ENCODE measurements around the gene STX7.

STX7 gene

GRCh38 chr6:132423839-132424238, 89.1 kb downstream of the STX7 start:
- Mint-ChIP-seq H3K27me3 (peaks cover 6% of the 10 kb centered on the region), H3K27ac (no peak overlapping the region), H3K4me1 (ENCODE audit: low read depth) (no peaks in the 10 kb centered on the region), H3K9me3 (ENCODE audit: low read depth) (peaks cover 19% of the 10 kb centered on the region), H3K4me3 (no peak overlapping the region), H3K36me3 (peaks cover 2% of the 10 kb centered on the region)

DNA sequence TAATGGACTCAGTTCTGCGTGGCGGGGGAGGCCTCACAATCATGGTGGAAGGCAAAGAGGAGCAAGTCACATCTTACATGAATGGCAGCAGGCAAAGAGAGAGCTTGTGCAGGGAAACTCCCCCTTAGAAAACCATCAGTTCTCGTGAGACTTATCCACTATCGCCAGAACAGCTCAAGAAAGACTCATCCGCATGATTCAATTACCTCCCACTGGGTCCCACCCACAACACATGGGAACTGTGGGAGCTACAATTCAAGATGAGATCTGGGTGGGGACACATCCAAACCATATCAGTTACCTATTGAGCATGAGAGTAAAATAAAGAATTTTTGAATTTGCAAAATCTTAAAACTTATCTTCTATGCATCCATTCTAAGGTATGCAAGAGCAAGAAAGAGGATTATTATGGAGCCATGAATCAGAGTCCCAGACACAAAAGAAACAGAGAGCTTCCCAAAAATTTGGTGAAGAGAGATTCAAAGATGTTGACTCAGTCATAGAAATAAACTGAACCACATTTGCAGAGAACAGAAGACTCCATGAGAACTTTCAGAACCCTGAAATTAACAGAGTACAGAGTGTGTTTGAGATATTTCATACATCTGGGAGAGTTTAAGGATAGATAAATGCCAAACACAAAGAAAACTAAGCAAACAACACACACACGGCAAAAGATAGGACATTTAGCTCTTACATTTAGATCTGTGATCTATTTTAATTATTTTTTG, 94.5 kb downstream of the STX7 start:
- no peaks in the 10 kb centered on the region for H3K36me3 Mint-ChIP-seq
- H3K27ac Mint-ChIP-seq = no peak overlapping the region
- H3K9me3 Mint-ChIP-seq (ENCODE audit: low read depth) = peaks cover 19% of the 10 kb centered on the region
- H3K4me3 Mint-ChIP-seq = no peak overlapping the region
- no peaks in the 10 kb centered on the region for H3K4me1 Mint-ChIP-seq (ENCODE audit: low read depth)
- no peaks in the 10 kb centered on the region for H3K27me3 Mint-ChIP-seq

- Mint-ChIP-seq H3K4me1 (ENCODE audit: low read depth) (no peaks in the 10 kb centered on the region), H3K27ac (no peak overlapping the region), H3K9me3 (ENCODE audit: low read depth) (no peaks in the 10 kb centered on the region), H3K36me3 (no peaks in the 10 kb centered on the region), H3K4me3 (no peak overlapping the region), H3K27me3 (peaks cover 4% of the 10 kb centered on the region)
Measured at GRCh38 chr6:132414761-132415160, 98.2 kb downstream of the STX7 start.

DNA sequence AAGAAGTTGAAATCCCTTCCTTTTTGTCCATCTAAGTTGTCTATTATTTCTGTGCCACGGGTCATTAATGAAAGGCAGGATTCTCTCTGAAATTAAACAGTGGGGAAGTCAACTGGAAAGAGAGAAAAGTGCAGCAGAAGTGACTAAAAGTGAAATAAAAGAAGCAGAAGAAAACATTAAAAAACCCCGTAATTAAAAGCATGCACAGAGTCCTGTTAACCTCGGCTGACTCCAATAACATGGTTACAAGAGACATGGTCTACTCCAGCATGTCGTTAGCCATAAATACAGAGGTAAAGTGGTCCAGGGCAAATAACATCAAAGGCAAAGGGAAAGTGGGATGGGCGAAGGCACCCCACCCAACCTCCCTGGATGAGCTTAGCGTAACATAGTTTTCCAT, 98.6 kb downstream of the STX7 start:
- H3K4me1 Mint-ChIP-seq (ENCODE audit: low read depth) = no peaks in the 10 kb centered on the region
- H3K36me3 Mint-ChIP-seq = no peaks in the 10 kb centered on the region
- peaks cover 4% of the 10 kb centered on the region for H3K27me3 Mint-ChIP-seq
- no peaks in the 10 kb centered on the region for H3K9me3 Mint-ChIP-seq (ENCODE audit: low read depth)
- no peak overlapping the region for H3K4me3 Mint-ChIP-seq
- no peak overlapping the region for H3K27ac Mint-ChIP-seq

- Mint-ChIP-seq H3K27me3 (peaks cover 10% of the 10 kb centered on the region), H3K36me3 (no peaks in the 10 kb centered on the region), H3K27ac (no peak overlapping the region), H3K4me3 (no peak overlapping the region), H3K9me3 (ENCODE audit: low read depth) (no peaks in the 10 kb centered on the region), H3K4me1 (ENCODE audit: low read depth) (no peaks in the 10 kb centered on the region)
Measured at GRCh38 chr6:132413499-132413802, 99.5 kb downstream of the STX7 start.

GRCh38 chr6:132412656-132413498, 100.0 kb downstream of the STX7 start:
- Mint-ChIP-seq H3K36me3 (no peaks in the 10 kb centered on the region), H3K27me3 (peaks cover 10% of the 10 kb centered on the region), H3K27ac (no peak overlapping the region)

DNA sequence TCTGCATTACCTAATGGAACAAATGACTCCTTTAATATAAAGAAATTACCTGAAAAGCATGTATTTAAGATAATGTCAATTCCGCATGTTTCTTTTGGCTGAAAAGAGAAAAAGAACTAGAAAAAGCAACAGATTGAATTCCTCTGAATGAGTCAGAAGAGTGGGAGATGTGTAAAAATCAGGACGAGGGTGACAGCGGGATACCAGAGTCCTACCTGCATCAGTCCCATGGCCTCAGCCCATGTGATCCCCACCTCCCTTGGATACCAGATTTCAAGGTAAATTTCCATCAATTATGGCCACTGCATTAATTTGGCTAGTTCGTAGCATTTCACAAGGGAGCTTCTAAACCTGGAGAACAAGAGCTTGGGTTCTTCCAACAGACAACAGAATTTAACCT, 101.6 kb downstream of the STX7 start:
- H3K27ac Mint-ChIP-seq = no peak overlapping the region
- no peaks in the 10 kb centered on the region for H3K9me3 Mint-ChIP-seq (ENCODE audit: low read depth)
- peaks cover 13% of the 10 kb centered on the region for H3K27me3 Mint-ChIP-seq
- no peak overlapping the region for H3K4me3 Mint-ChIP-seq
- H3K4me1 Mint-ChIP-seq (ENCODE audit: low read depth) = no peaks in the 10 kb centered on the region
- H3K36me3 Mint-ChIP-seq = no peaks in the 10 kb centered on the region

More at GRCh38 chr6:132412656-132413498, 100.0 kb downstream of the STX7 start:
- no peaks in the 10 kb centered on the region for H3K4me1 Mint-ChIP-seq (ENCODE audit: low read depth)
- no peak overlapping the region for H3K4me3 Mint-ChIP-seq
- no peaks in the 10 kb centered on the region for H3K9me3 Mint-ChIP-seq (ENCODE audit: low read depth)

DNA sequence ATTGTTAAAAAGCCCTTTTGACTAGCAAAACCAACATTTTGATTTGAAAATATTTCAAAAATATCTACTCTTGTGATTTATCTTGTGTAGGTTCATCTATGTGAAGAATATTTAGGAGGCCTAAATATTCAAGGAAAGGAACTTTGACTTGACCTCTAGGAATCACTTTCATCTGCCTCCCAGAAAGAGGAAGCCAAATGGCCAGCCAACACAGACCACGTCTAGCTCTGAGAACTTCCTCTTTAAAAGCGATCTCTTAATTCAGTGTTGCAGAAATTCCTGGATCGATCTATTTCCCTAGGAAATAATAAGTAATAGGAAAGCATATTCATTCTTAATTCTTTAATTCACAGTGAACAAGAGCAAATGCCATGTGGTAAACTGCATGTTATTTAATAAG, 102.1 kb downstream of the STX7 start:
- Mint-ChIP-seq H3K4me3 (no peak overlapping the region), H3K36me3 (no peaks in the 10 kb centered on the region), H3K27me3 (peaks cover 17% of the 10 kb centered on the region), H3K9me3 (ENCODE audit: low read depth) (no peaks in the 10 kb centered on the region), H3K4me1 (ENCODE audit: low read depth) (no peaks in the 10 kb centered on the region), H3K27ac (no peak overlapping the region)

DNA sequence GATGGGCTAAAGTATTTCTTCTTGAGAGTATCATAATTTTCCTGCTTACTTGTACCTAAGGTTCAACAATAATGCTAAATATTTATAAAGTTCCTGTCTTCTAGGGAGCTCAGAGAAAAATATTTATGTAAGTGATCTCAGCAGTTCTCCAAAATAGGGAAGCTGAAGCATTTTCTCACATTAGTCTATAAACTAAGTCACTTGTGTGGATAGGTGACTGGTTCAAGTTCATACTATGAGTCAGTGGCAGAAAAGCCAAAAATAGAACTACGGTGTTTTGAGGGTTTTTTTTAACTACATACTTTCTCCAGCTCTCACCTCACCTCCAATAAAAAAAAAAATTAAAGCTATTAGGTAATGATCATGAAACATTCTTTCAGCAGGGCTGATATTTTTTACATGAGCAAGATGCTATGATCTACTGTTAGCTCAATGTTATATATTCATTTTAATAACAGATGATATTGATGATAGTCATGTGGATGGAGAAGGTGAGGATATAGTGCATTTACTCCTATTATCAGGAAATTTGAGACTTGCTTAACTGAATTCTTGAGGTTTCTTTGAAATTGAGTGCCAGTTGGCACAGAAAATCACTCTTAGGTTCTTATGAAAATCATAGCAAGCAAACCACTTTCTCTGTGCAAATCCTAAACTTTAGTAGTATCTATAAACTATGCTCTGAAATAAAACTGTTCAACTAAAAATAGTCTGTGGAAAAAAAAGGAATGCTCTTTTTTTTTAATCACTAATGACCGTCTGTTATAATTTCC, 107.6 kb downstream of the STX7 start:
- H3K36me3 Mint-ChIP-seq = no peaks in the 10 kb centered on the region
- H3K4me3 Mint-ChIP-seq = no peak overlapping the region
- no peak overlapping the region for H3K27ac Mint-ChIP-seq
- peaks cover 42% of the 10 kb centered on the region for H3K27me3 Mint-ChIP-seq
- no peaks in the 10 kb centered on the region for H3K9me3 Mint-ChIP-seq (ENCODE audit: low read depth)
- peaks cover 5% of the 10 kb centered on the region for H3K4me1 Mint-ChIP-seq (ENCODE audit: low read depth)

DNA sequence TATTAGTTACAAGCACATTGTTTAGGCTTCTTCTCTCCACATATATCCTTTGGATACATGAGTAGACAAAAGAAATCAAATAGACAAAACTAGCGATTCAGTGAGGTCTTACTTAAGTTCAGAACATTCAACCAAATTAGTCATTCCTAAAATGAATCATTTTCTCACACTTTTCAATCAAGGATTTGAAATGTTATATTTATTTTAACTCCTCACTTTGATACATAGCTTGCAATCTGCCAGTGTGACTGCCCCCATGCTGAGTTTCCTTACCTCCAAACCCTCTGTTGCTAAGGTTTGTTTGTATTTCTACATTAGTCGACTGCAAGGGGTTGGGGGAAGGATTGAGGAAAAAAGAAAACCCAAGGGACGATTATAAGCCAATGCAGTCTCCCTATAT, 108.2 kb downstream of the STX7 start:
- no peak overlapping the region for H3K27ac Mint-ChIP-seq
- no peak overlapping the region for H3K4me3 Mint-ChIP-seq
- peaks cover 6% of the 10 kb centered on the region for H3K4me1 Mint-ChIP-seq (ENCODE audit: low read depth)
- H3K36me3 Mint-ChIP-seq = no peaks in the 10 kb centered on the region
- peaks cover 46% of the 10 kb centered on the region for H3K27me3 Mint-ChIP-seq
- H3K9me3 Mint-ChIP-seq (ENCODE audit: low read depth) = no peaks in the 10 kb centered on the region

- peaks cover 48% of the 10 kb centered on the region for H3K27me3 Mint-ChIP-seq
- H3K36me3 Mint-ChIP-seq = no peaks in the 10 kb centered on the region
- H3K4me3 Mint-ChIP-seq = no peak overlapping the region
- H3K4me1 Mint-ChIP-seq (ENCODE audit: low read depth) = peaks cover 6% of the 10 kb centered on the region
- no peak overlapping the region for H3K27ac Mint-ChIP-seq
- no peaks in the 10 kb centered on the region for H3K9me3 Mint-ChIP-seq (ENCODE audit: low read depth)
Measured at GRCh38 chr6:132404330-132404729, 108.6 kb downstream of the STX7 start.

DNA sequence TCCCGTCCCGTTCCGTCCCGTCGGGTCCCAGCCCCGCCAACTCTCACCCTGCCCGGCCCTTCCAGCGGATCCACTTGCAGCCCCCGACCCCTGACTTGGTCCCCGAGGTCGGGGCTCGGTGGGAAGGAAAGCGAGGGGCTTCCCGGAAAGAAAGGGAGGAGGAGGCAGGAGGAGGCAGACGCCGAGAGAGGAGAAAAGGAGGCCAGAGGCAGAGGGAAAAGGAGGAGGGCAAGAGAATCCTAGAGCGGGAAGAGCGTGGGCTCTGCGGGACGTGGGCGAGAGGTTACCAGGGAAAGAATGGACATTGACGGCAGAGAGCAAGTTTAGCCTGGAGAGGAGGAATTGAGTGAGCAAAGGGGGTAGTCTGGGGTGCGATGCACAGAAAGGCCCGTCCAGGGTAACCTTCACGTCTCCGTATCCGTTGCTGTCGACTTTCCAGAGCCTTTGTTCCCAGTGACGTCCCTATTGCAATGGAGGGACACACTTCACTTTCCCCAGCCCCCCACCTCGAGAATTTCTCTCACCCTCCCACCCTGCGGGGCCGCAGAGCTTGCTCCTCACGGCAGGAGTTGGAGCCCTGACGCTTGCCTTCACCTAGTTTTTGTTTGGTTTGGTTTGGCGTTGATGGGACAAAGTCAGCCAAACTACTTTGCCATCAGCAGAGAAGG, 111.2 kb downstream of the STX7 start:
- H3K4me3 Mint-ChIP-seq = peak overlapping the region; percentile 14
- peaks cover 6% of the 10 kb centered on the region for H3K4me1 Mint-ChIP-seq (ENCODE audit: low read depth)
- H3K9me3 Mint-ChIP-seq (ENCODE audit: low read depth) = no peaks in the 10 kb centered on the region
- H3K27ac Mint-ChIP-seq = no peak overlapping the region
- no peaks in the 10 kb centered on the region for H3K36me3 Mint-ChIP-seq
- peaks cover 41% of the 10 kb centered on the region for H3K27me3 Mint-ChIP-seq

GRCh38 chr6:132400883-132401617, 111.9 kb downstream of the STX7 start, which contains the start of gene MOXD1:
Gene MOXD1 (minus strand): TSS chr6:132401475. CDS start chr6:132401426, 49 bp downstream.
- Mint-ChIP-seq H3K27ac (no peak within 1 kb of the TSS), H3K36me3 (no peaks in the 10 kb centered on the region), H3K4me3 (peak within 1 kb of the TSS; percentile 67), H3K9me3 (ENCODE audit: low read depth) (no peaks in the 10 kb centered on the region), H3K4me1 (ENCODE audit: low read depth) (peaks cover 6% of the 10 kb centered on the region), H3K27me3 (peaks cover 45% of the 10 kb centered on the region)

DNA sequence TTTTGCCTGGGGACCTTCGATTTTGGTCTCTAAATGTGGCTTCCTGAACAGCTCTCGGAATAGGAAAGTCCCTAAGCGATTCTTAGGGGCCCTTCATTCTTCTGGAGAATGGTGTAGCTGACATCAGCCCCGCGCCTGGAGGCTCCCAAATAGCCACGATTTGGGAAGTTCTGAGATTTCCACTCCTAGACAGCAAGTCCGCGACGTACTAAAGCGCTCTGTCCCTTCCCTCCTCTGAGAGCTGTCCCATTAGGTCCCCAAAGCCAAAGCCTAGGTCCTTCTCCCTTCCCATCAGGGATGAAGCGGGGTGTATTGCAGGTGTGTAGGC, 112.4 kb downstream of the STX7 start:
- Mint-ChIP-seq H3K4me3 (peak overlapping the region; percentile 67), H3K27ac (no peak overlapping the region), H3K27me3 (peaks cover 44% of the 10 kb centered on the region), H3K36me3 (no peaks in the 10 kb centered on the region), H3K4me1 (ENCODE audit: low read depth) (peaks cover 6% of the 10 kb centered on the region), H3K9me3 (ENCODE audit: low read depth) (peaks cover under 1% of the 10 kb centered on the region)
